Measurements from ENCODE around the gene BCAS1. TPM values are rescaled to one million over a fixed set of nuclear protein-coding genes. Genes with fewer than 3 reads are reported as not detected.
A peak's percentile ranks its signal among the peaks of the same experiment; 100 is the strongest.

The BCAS1 gene
- total and polyA plus RNA-seq, 2 experiments from 2014 or later: not detected

DNA sequence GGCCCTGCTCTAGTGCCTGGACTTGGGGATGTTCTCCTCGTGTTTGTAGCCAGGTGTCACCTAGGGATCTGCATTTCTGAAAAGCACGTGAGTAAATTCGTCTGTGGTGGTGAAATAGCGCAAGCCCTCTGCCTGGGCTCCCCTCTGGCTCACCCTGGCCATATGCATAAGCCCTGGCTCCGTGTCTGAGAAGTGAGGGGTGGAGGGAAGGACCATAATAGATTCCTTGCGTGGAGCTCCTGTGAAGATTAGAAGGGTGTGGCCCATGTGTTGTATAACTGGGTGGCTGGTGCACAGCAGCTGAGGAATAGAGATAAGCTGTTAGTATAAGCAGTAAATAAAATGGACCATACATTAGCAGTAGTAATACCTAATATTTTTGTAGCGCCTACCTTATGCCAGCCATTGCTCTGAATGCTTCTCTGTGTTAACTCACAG, 4.8 kb downstream of the BCAS1 start:
- Histone ChIP-seq H3K27me3 (no peaks in the 10 kb centered on the region), H3K9me3 (ENCODE audit: low read depth) (no peaks in the 10 kb centered on the region), H3K4me1 (ENCODE audit: low read depth) (peaks cover 8% of the 10 kb centered on the region), H3K4me3 (no peak overlapping the region), H3K27ac (no peak overlapping the region), H3K36me3 (no peaks in the 10 kb centered on the region)
- TF ChIP-seq, protein P1, sequence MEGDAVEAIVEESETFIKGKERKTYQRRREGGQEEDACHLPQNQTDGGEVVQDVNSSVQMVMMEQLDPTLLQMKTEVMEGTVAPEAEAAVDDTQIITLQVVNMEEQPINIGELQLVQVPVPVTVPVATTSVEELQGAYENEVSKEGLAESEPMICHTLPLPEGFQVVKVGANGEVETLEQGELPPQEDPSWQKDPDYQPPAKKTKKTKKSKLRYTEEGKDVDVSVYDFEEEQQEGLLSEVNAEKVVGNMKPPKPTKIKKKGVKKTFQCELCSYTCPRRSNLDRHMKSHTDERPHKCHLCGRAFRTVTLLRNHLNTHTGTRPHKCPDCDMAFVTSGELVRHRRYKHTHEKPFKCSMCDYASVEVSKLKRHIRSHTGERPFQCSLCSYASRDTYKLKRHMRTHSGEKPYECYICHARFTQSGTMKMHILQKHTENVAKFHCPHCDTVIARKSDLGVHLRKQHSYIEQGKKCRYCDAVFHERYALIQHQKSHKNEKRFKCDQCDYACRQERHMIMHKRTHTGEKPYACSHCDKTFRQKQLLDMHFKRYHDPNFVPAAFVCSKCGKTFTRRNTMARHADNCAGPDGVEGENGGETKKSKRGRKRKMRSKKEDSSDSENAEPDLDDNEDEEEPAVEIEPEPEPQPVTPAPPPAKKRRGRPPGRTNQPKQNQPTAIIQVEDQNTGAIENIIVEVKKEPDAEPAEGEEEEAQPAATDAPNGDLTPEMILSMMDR (IDR thresholded peaks at IDR 0.05; ENCODE audit: low read depth, low read length): no peak
- DNase-seq (ENCODE audit: low read depth in 1 of 2, low spot score in 1 of 2): no peak

DNA sequence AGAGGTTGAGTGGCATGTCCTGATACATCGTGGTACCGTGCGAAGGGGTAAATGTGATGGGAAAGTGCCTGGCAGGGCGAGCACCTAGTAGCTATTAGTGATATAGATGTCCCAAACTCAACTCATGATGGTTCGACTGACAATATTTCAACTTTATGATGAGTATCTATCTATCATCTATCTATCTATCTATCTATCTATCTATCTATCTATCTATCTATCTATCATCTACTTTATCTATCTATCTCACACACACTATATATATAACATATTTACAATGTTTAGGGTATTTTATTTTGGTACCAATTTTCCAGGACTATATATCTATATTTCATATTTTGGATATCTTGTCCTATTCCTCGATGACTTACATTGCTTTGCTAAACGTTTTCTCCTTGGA, 5.5 kb downstream of the BCAS1 start:
- Histone ChIP-seq H3K27ac (no peak overlapping the region), H3K4me1 (ENCODE audit: low read depth) (peaks cover 8% of the 10 kb centered on the region), H3K27me3 (no peaks in the 10 kb centered on the region), H3K4me3 (no peak overlapping the region), H3K36me3 (no peaks in the 10 kb centered on the region), H3K9me3 (ENCODE audit: low read depth) (no peaks in the 10 kb centered on the region)
- TF ChIP-seq, protein P1 (IDR thresholded peaks at IDR 0.05; ENCODE audit: low read depth, low read length): no peak
- no peak for DNase-seq (ENCODE audit: low read depth in 1 of 2, low spot score in 1 of 2)

DNA sequence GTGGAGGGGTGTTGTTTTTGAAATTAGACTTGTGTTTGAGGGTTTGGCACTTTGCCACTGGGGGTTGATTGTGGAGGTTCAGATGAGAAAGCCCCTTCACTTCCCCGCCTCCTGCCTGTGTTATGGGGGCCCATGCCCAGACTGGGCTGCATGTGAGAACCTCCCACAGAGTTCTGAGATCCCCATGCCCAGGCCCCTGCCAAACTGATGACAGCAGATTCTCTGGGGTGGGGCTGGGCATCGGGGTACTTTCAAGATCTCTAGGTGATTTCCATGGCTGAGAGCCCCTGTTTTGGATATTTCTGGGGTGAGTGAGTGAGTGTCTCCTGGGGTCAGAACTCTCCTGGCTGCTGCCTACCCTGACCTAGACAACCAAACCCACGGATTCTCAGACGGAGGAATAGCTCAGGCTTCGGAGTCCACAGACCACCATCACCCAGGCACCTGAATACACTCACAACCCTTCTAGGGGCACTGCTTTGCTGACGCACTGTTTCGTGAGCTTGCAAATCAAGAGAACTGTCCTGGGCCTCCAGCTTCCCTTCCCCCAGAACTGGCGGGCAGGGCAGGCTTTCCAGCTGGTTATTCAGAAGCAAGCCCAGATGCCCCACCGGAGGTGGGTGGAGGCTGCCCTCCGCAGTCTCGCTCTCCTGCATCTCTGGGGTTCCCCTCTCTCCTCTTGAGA, 6.3 kb downstream of the BCAS1 start:
- Histone ChIP-seq H3K4me1 (ENCODE audit: low read depth) (peaks cover 8% of the 10 kb centered on the region), H3K27ac (no peak overlapping the region), H3K36me3 (no peaks in the 10 kb centered on the region), H3K27me3 (no peaks in the 10 kb centered on the region), H3K9me3 (ENCODE audit: low read depth) (no peaks in the 10 kb centered on the region), H3K4me3 (no peak overlapping the region)
- TF ChIP-seq, protein P1 (IDR thresholded peaks at IDR 0.05; ENCODE audit: low read depth, low read length): no peak
- no peak for DNase-seq (ENCODE audit: low read depth in 1 of 2, low spot score in 1 of 2)

DNA sequence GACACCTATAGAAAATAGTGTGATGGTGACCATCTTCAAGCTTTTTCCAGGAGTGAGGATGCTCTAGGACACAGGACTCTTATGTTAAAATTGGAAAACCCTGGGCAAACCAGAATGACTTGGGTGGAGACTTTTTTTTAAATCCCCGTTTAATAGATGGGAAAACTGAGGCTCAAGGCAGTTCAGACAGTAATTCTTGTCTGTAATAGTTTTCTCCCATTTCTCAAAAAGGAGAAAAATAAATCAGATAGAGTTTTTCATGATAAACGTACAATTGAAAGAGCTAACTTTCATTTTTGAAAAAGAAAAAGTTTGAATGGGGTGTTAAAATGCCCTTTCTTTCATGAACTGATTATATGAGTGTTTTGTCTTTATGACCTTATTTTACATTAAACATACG, 6.8 kb downstream of the BCAS1 start:
- TF ChIP-seq, protein P1 (IDR thresholded peaks at IDR 0.05; ENCODE audit: low read depth, low read length): no peak
- H3K27me3 ChIP-seq: no peaks in the 10 kb centered on the region
- no peaks in the 10 kb centered on the region for H3K36me3 ChIP-seq
- DNase-seq (ENCODE audit: low read depth in 1 of 2, low spot score in 1 of 2): no peak
- H3K9me3 ChIP-seq (ENCODE audit: low read depth): no peaks in the 10 kb centered on the region
- peaks cover 8% of the 10 kb centered on the region for H3K4me1 ChIP-seq (ENCODE audit: low read depth)
- no peak overlapping the region for H3K4me3 ChIP-seq
- no peak overlapping the region for H3K27ac ChIP-seq

DNA sequence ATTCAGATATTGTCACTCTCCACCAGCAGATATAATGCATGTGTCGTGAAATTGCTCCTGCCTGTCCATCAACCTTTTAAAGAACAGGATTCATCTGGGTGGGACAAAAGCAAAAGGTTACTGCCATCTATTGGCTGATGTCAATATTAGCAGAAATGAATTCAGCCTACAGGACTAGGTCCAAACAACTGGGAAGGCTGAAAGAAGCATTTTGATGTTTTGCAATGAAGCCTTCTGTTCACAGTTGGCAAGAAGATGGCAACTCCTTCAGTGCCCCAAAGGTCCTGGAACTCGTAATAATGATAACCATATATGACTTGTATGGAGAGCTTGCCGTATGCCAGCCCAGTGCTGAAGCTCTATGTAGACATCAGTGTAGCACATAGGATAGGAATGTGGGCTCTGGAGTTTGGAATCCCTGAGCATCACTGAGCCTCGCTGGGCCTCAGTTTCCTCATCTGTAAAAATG, 7.5 kb downstream of the BCAS1 start:
- peak; percentile 48 to 65 for DNase-seq (ENCODE audit: low read depth in 1 of 2, low spot score in 1 of 2)
- no peaks in the 10 kb centered on the region for H3K36me3 ChIP-seq
- TF ChIP-seq, protein P1 (IDR thresholded peaks at IDR 0.05; ENCODE audit: low read depth, low read length): peak; percentile 62
- peaks cover 7% of the 10 kb centered on the region for H3K4me1 ChIP-seq (ENCODE audit: low read depth)
- H3K27me3 ChIP-seq: no peaks in the 10 kb centered on the region
- H3K9me3 ChIP-seq (ENCODE audit: low read depth): no peaks in the 10 kb centered on the region
- no peak overlapping the region for H3K4me3 ChIP-seq
- H3K27ac ChIP-seq: no peak overlapping the region

All from cardiac muscle cell (in vitro differentiated cells and primary cell).